GM08714 (cell line): ENCODE data around the gene SLX9.

Experiments
- H3K4me3 ChIP-seq: fragments of 200-500 bp; sonication (Bioruptor generic); 2 replicates; pipeline ENCODE4 v1.5.1; 2014; ENCODE audit warnings: mild to moderate bottlenecking, low read length, inconsistent platforms
- ZNF274 ChIP-seq: IDR thresholded peaks from 2 replicates; pipeline ENCODE4 v1.6.1; 2012; ENCODE audit warnings: mild to moderate bottlenecking, low read depth, low read length

SLX9 gene

DNA sequence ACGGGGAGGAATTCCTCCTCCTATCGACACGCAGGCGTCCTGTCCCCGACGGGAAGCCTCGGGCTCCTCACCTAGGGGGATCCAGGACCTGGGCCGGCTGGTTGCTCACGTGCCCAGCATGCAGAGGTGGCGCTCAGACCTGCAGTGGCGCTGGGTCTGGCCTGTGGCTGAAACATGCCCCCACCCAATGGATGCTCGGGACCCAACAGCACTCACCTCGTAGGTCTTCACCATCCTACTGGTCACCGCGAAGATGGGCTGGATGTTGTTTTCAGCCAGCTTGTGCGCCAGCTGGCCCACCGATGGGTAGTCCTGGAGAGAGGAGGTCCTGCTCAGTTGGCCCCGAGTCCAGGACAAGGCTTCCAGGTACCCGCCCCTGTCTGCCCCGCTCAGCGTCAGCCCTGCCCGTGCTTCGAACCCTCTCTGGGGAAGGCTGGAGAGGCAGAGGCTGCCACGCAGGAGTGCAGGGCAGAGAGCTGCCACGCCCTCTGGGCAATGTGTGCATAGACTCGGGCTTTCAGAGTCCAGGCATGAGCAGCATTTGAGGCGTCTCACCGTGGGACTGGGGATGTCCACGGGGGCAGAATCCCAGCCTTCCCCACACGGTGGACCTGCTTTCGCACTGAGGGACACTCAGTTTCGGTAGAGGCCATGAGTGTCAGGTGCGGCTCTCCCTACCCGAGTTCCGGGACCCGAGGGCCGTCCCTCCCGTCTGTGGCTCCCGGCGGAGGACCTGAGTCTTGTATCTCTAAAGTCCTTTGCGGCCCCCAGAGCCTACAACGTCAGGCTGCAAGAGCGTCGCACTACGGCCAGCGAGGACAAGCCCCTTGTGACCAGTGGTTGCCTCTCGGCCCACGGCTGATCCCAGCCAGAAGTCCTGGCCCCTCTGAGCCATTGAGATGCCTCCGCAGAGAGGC is 40.7 kb upstream of the SLX9 start:
- TF ChIP-seq ZNF274: no peak
- H3K4me3 ChIP-seq: no peak overlapping the region

DNA sequence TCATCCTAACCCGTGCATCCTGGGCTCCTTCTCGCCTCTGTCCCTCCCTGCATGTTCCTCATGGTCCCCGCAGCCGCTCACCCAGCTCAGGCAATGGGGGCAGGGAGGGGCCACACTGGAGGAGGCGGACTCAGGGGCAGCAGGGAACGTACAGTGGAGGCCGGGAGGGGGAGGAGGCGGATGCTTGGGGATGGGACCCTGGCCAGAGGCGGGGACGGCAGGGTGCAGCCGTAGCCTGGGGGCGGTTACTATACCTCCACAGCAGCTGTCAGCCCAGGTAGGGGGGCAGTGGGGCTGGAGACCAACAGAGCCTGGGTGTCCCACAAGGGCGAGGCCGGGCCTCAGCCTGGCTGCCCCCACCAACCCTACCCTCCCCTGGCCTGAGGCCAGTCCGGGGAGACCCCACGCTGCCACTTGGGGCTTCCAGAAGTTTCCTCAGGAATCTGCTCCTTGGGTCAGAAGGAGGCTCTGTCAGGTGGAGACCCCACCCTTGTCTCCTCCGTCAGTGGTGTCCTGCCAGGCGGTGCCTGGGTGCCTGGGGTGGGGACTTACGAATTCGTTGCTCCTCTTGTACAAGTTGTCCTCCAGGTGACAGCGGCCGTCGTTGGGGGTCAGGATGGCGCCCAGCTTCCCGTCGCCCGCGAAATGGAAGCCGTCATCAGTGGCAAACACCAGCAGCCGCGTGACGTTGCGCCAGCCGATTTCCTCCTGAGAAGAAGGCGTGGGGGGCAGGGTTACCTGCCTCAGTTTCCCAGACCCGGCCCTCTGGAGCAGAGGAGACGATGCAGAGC is 39.9 kb upstream of the SLX9 start:
- no peak overlapping the region for H3K4me3 ChIP-seq
- TF ChIP-seq ZNF274: no peak

DNA sequence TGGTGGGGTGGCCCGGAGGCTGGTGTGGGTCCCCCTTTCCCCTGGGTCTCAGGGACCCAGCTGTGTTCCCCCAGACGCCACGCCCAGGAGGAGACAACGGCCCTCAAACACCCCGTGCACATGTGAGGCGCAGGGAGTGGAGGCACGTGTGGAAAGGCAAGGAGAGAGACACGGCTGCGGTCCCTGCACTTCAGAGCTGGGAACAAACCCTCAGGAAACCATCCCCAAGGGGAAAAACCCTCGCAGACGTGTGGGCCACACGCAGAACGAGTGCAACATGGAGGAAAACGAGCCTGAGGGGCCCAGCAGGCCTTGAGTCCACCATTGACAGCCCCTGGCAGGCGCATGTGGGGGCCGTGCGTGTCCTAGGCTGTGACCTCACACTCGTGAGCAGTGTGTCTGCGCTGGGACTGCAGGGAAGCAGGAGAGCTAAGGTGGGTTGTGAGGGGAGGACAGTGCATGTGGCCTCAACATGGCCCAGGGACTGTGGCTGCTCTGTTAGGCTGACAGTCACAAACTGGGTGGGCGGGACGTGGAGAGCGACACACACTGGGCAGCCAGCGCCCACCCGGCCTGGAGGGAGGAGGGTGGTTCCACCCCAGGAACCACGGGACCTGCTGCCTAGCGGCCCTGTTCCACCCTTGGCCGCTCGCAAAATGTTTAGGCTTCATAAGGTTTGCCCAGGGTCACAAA is 39.1 kb upstream of the SLX9 start:
- no peak for TF ChIP-seq ZNF274
- H3K4me3 ChIP-seq: no peak overlapping the region

DNA sequence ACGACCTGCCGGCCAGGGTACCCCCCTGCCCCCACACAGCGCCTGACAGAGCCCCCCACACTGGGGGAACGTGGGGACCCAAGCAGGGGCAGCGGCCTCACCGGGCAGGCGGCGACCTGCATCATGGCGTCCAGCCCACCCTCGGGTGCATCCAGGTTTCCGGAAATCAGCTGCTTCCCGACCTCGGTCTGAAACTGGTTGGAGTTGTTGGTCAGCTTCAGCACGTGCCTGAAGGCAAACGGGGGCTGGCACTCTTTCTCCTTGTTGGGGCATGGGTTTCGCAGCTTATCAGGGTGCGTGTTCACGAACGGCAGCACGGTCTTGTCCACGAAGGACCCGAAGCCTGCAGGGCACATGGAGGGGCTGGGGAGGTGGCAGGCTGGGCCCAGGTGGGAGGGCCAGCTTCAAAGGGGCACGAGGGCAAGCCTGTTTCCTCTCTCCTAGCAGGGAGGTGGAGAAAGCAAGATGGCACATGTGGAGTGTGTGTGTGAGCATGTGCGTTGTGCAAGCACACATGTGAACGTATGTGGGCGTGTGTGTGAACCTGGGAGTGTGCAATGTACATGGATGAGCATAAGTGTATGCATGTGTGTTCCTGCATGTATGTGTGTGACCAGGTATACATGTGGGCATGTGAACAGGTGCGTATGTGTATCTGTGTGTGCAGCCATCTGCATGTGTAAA is 38.3 kb upstream of the SLX9 start:
- TF ChIP-seq ZNF274: no peak

DNA sequence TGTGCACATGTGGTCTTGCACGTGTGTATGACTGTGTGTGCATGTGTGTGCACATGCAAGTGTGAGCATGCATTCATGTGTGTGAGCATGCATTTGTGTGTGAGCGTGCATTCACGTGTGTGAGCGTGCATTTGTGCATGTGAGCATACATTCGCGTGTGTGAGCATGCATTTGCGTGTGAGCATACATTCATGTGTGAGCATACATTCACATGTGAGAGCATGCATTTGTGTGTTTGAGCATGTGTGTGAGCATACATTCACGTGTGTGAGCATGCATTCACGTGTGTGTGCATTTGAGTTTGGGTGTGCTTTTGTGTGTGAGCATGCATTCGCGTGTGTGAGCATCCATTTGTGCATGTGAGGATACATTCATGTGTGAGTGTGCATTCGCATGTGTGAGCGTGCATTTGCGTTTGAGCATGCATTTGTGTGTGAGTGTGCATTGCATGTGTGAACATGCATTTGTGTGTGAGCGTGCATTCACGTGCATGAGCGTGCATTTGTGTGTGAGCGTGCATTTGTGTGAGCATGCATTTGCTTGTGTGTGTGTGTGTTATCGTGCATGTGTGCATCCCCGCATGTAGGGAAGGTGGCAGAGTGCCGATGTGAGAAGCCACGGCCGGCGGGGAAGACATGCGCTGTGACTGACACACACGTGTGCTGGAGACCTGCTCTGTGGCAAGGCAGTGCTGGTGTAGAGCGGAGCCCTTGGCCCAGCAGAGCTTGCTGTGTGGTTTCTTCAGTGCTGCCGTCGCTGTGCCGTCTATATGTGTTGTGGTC is 37.4 kb upstream of the SLX9 start:
- no peak overlapping the region for H3K4me3 ChIP-seq
- no peak for TF ChIP-seq ZNF274

More for the DNA sequence above, 38.3 kb upstream of the SLX9 start:
- no peak overlapping the region for H3K4me3 ChIP-seq

DNA sequence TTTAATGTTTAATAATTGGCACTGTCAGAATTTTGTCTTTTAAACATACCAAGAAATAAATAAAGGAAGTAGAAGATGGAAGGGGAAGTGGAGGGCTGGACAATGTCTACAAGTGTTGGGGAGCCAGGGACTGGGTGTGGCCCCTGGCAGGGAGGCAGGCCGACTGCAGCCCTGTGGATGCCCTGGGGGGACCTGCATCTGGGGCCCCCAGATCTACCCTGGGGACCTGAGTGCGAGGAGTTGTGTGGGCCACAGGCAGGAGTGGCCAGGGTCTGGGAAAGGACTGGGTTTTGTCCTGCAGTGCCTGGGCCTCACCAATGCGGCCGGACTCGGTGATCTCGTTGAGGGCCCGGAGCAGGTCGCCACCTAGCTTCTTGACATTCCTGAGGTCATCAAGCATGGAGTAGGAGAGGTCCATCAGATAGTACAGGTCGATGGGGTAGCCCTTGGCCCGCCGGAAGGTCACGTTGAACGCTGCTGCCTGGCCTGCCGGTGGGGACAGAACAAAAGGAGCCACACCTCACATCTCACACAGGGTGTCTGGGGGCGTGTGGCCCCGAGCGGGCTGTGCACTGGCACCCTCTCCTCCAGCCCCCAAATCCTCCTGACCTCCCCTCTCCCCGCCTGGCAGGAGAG is 36.7 kb upstream of the SLX9 start:
- TF ChIP-seq ZNF274: no peak
- no peak overlapping the region for H3K4me3 ChIP-seq

DNA sequence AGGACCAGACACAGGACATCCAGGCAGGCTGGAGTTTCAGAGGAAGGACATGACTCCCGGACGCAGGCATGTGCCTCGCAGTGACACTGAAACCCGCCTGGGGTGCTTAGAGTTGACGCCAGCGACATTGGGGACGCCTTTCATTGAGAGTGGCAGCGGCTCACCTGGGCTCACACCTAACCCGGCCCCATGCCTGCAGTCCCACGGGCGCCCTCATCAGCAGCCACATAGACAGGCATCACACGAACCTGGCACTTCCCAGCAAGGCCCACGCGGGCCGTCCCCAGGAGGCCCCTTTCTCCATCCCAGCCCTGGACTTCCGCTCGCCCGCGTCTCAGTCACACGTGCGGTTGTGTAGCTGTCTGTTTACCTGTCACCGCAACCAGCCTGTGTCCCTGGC is 36.1 kb upstream of the SLX9 start:
- H3K4me3 ChIP-seq: no peak overlapping the region
- TF ChIP-seq ZNF274: no peak

DNA sequence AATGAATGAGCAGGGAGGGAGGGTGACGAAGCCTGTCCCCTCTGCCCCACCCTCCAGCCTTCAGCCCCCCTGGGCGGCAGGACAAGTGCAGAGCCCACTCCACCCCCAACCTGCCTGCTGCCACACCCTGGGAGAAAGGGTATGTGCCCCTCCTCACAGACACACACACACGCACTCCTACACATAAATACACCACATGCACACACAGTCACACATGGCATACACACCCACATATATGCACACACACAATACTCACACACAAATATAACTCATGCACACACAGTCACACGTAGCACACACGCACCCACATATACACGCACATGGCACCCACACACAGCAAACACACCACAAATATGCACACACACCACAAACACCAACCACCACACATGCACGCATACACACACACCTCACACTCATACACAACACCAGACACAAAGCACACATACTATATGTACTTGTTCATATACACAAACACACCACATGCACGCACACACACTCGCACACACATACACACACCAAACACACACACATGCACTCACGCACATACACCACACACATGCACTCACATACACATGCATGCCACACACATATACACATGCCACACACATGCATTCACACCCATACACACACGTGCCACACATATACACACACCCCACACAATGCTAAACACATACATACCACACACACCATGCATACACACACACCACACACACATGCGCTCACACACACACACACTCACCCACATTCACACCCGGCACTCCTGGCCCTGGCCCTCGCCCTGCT is 35.5 kb upstream of the SLX9 start:
- H3K4me3 ChIP-seq: no peak overlapping the region
- no peak for TF ChIP-seq ZNF274

DNA sequence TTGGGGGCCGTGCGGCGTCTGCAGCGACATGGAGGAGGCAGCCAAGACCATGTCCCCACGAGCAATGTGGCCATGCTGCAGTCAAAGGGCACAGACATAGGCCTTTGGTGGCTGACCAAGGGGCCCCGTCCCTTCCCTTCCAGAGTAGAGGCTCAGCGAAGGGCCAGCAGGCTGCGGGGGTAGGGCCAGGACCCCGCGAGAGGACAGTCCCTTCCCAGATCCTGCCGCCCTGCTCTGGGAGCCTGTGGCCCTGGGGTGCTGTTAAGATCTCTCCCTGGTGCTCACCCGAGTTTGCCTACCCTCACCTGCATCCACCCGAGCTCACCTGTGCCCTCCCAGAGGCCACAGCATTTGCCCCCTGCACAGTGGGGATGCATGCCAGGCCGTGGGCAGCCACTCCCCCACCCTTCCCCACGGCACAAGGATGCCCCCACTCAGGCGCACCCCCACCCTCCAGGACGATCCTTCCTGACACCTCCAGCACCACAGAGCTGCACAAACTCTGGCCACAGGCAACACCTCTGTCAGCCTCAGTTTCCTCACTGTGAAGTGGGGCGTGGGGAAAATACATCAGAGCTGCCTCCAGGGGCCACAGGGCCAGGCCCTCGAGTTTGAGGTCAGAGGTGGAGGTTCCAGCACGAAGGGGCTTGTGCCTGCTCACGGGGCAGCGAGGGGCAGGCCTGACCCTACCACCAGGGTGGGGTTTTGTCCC is 34.7 kb upstream of the SLX9 start:
- no peak for TF ChIP-seq ZNF274
- H3K4me3 ChIP-seq: no peak overlapping the region

DNA sequence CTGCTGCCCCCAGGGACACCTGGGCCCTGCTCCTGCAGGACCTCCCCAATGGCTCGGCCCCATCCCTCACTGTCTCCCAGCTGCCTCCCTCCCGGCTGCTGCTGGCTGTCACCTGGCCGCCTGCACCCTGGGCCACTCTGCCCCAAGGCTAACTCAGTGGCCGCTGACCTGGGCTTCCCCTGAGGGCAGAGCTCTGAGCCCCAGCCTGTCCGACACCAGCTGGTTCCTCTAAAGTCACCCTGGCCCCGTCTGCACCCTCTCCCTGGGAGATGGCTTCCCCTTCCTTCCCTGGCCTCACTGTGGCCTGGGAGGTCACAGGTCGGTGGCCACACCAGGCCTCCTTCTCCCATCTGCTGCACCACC is 34.1 kb upstream of the SLX9 start:
- TF ChIP-seq ZNF274: no peak

DNA sequence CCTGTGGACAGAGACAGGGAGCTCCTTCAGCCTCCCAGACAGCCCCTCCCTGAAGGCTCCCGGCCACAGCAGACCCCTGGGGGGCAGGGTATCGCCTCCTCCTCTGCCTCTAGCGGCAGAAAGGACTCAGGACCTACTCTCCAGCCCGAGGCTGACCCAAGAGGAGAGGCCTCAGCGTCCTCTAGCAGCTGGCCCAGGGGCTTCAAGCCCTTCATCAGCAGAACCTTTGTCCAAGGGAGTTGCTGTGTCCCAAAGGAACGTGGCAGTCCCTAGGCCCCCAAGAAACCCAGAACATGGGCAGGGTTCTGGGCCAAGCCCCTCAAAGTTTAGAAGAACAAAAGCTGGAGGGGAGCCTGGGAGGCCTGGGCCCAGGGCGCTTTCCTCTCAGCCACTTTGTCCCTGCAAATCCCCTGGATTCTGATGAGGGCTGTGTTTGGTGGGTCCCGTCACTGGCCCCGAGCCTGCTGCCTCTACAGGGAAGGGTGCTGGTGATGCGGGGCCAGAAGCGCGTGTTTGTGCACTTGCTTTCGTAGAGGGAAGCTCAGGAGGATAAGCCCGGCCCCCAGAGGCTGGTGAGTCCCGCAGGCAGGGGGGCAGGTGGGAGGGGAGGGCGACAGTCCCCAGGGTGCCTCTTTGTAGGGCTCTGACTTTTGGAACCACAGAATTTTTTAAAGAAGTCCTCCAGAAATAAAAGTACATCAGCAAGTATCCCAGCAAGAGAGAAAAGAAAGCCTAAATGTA is 32.4 kb upstream of the SLX9 start:
- TF ChIP-seq ZNF274: no peak
- no peak overlapping the region for H3K4me3 ChIP-seq

More for the DNA sequence above, 34.1 kb upstream of the SLX9 start:
- no peak overlapping the region for H3K4me3 ChIP-seq
